ENCODE results near the gene ZNF595. TPM values are rescaled to one million over a fixed set of nuclear protein-coding genes. Genes with fewer than 3 reads are reported as not detected.
"Not testable (repeated sequence)": the region's sequence is repeated elsewhere in the genome, so short reads cannot be mapped to it uniquely, and the experiment has no call there.

ZNF595 gene
- polyA plus RNA-seq, 1 donor from 2014 or later = 15.1 TPM

DNA sequence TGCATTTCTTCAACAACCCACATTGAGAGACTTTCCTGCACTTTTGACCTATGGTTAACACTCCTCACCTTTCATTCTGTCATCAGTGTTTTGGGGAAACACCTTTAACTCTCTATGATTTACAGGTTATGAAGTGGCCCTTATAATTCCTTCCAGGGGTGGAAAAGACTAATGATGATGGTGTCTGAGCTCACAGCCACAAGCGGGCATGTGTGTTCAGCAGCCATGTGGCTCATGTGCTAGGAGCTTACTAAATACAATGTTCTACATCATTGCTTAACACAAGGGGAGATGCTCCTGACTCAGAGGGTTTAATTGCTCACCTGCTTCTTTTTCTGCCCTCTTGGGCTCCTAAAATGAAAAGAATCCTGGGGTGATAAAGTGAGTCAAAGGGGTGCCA lies 28.8 kb upstream of the ZNF595 start:
- not testable (repeated sequence) for H3K9me2 ChIP-seq (ENCODE audit: insufficient read depth, low read length); H3K27ac ChIP-seq (ENCODE audit: low read length); H3K27me3 ChIP-seq (ENCODE audit: insufficient read depth, low read depth, low read length); H3K36me3 ChIP-seq (ENCODE audit: insufficient read depth, low read length); H3K4me2 ChIP-seq (ENCODE audit: low read length); H3K9ac ChIP-seq (ENCODE audit: low read length); H3K79me2 ChIP-seq (replicated peaks; ENCODE audit: insufficient read depth, low read length); H3K9me3 ChIP-seq (ENCODE audit: low read length); H4K20me1 ChIP-seq (ENCODE audit: insufficient read depth); H3F3A ChIP-seq (ENCODE audit: insufficient read depth, low read length, poor library complexity, severe bottlenecking); H2AFZ ChIP-seq (ENCODE audit: low read depth, low read length); H3K4me3 ChIP-seq (ENCODE audit: low read length)

DNA sequence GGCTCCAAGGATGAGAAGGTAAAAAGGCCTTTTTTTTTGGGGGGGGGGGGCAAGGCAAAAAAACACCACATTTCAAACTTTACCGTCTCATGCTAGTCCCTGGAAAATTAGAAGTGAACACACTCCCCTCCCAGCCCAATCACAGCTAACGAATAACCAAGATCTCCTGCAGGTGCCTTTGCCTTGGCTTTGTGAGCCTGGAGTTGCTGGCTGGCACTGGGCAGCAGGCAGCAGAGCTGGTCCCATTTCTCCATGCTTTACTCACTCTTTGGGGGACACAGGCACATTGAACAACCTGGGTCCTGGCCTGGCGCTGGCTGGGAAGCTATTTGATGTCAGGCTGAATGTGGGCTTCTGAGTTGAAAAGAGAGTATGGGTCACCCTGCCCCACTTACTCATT lies 25.6 kb upstream of the ZNF595 start:
- not testable (repeated sequence) for H3K79me2 ChIP-seq (replicated peaks; ENCODE audit: insufficient read depth, low read length); H3K9me2 ChIP-seq (ENCODE audit: insufficient read depth, low read length); H3K4me3 ChIP-seq (ENCODE audit: low read length); H2AFZ ChIP-seq (ENCODE audit: low read depth, low read length); H4K20me1 ChIP-seq (ENCODE audit: insufficient read depth); H3F3A ChIP-seq (ENCODE audit: insufficient read depth, low read length, poor library complexity, severe bottlenecking); H3K9ac ChIP-seq (ENCODE audit: low read length); H3K27me3 ChIP-seq (ENCODE audit: insufficient read depth, low read depth, low read length); H3K4me2 ChIP-seq (ENCODE audit: low read length); H3K36me3 ChIP-seq (ENCODE audit: insufficient read depth, low read length); H3K27ac ChIP-seq (ENCODE audit: low read length); H3K9me3 ChIP-seq (ENCODE audit: low read length)

DNA sequence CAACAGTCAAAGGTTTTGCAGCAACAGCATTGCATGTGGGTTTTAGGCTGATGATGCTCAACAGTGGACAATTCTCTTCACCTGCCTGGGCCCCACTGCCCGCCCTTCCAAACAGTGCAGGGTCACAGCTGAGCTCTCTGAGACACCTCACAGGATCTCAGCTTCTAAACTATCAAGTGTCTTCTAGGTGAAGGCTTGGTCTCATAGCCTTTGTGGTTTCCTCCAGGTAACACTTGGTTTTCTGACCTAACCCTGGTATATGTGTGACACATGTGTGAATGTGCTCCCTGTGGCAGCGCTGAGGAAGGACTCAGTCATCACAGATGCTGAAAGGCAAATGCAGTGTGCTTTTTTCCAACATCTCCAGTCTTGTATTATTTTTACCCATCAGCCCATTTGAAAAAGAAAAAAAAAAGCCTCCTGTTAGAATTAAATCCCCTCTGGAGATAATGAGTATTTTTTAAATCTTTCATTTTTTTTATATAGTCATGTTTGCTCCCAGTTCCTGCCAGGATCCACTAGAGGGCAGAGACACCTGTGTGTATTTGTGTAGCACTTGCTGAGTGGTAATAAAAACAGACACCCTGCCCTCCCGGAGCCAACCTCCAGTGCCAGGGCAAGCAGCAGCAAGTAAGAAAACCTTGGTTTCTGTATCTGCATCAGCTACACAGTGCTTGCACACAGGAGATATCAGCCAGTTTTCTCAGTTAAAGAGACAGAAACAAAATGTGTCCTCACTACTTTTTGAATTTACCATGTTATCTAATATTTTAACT lies 24.2 kb upstream of the ZNF595 start:
- not testable (repeated sequence) for H2AFZ ChIP-seq (ENCODE audit: low read depth, low read length); H3K9me2 ChIP-seq (ENCODE audit: insufficient read depth, low read length); H3K9ac ChIP-seq (ENCODE audit: low read length); H3K27ac ChIP-seq (ENCODE audit: low read length); H3K27me3 ChIP-seq (ENCODE audit: insufficient read depth, low read depth, low read length); H3K4me2 ChIP-seq (ENCODE audit: low read length); H4K20me1 ChIP-seq (ENCODE audit: insufficient read depth); H3K79me2 ChIP-seq (replicated peaks; ENCODE audit: insufficient read depth, low read length); H3F3A ChIP-seq (ENCODE audit: insufficient read depth, low read length, poor library complexity, severe bottlenecking); H3K9me3 ChIP-seq (ENCODE audit: low read length); H3K4me3 ChIP-seq (ENCODE audit: low read length); H3K36me3 ChIP-seq (ENCODE audit: insufficient read depth, low read length)

DNA sequence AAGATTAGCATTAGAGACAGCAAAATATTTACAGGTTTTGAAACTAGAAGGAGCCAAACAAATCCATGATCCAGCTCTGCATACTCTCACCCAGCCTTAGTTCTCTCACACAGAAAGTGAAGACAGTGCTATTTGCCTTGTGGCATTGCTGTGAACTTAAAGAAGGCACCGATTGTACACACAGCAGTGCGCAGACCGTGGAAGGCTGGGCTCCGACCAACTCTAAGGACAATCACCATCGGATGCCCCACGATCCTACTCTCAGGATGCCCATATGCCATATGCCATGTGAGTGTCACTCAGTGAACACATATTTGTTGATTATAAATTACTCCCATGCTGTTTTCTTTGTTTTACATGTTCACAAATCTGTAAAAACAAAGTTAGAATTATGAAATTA lies 19.8 kb upstream of the ZNF595 start:
- H3K4me3 ChIP-seq (ENCODE audit: low read length); H3F3A ChIP-seq (ENCODE audit: insufficient read depth, low read length, poor library complexity, severe bottlenecking); H3K9me2 ChIP-seq (ENCODE audit: insufficient read depth, low read length); H3K4me2 ChIP-seq (ENCODE audit: low read length); H3K9me3 ChIP-seq (ENCODE audit: low read length); H2AFZ ChIP-seq (ENCODE audit: low read depth, low read length); H3K27me3 ChIP-seq (ENCODE audit: insufficient read depth, low read depth, low read length); H3K27ac ChIP-seq (ENCODE audit: low read length); H3K9ac ChIP-seq (ENCODE audit: low read length); H3K79me2 ChIP-seq (replicated peaks; ENCODE audit: insufficient read depth, low read length); H3K36me3 ChIP-seq (ENCODE audit: insufficient read depth, low read length); H4K20me1 ChIP-seq (ENCODE audit: insufficient read depth): not testable (repeated sequence)

DNA sequence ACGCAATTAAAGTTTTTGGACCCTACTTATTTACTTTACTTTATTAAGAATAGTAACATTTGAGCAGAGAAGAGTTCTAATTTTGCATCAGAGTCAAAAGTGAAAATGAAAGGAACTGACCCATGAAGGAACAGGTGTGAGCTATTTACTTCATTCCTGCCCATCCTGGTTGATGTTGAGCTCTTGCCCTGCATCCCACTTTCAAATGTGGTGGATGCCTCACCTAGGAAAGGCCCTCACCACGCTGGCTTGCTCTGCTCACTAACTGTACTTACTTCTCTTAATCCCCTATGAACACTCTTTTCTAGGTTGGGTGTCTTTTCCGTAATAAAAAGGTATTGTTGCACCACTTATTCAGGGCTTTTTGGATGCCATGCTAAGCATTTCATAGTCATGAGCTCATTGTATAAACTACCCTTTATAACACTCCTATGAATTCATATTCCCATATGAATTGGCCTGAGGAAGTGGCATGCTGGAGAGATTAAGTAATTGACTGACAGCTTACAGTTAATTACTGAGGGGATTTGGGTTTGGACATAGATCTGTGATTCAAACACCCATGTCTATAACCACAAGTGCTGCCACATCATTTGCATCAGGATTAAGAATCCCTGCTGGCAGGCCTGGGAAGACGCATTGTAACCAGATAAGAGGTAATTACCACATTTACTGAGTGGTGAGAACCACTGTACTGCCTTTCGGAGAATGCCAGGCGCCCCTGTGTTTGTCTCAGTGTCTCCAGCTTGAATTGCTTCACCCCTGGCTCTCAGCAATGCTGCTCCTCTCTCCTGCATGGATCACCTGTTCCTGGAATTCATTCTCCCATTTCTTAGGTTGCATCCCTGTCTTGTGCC lies 16.3 kb upstream of the ZNF595 start:
- not testable (repeated sequence) for H3K27me3 ChIP-seq (ENCODE audit: insufficient read depth, low read depth, low read length); H3F3A ChIP-seq (ENCODE audit: insufficient read depth, low read length, poor library complexity, severe bottlenecking); H3K79me2 ChIP-seq (replicated peaks; ENCODE audit: insufficient read depth, low read length); H3K4me2 ChIP-seq (ENCODE audit: low read length); H2AFZ ChIP-seq (ENCODE audit: low read depth, low read length); H4K20me1 ChIP-seq (ENCODE audit: insufficient read depth); H3K4me3 ChIP-seq (ENCODE audit: low read length); H3K9me3 ChIP-seq (ENCODE audit: low read length); H3K27ac ChIP-seq (ENCODE audit: low read length); H3K9me2 ChIP-seq (ENCODE audit: insufficient read depth, low read length); H3K36me3 ChIP-seq (ENCODE audit: insufficient read depth, low read length); H3K9ac ChIP-seq (ENCODE audit: low read length)

DNA sequence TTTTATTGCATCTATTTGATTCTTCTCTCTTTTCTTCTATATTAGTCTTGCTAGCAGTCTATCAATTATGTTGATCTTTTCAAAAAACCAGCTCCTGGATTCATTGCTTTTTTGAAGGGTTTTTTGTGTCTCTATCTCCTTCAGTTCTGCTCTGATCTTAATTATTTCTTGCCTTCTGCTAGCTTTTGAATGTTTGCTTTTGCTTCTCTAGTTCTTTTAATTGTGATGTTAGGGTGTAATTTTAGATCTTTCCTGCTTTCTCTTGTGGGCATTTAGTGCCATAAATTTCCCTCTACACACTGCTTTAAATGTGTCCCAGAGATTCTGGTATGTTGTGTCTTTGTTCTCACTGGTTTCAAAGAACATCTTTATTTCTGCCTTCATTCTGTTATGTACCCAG lies 14.9 kb upstream of the ZNF595 start:
- not testable (repeated sequence) for H3F3A ChIP-seq (ENCODE audit: insufficient read depth, low read length, poor library complexity, severe bottlenecking); H3K27me3 ChIP-seq (ENCODE audit: insufficient read depth, low read depth, low read length); H3K4me2 ChIP-seq (ENCODE audit: low read length); H3K9ac ChIP-seq (ENCODE audit: low read length); H3K36me3 ChIP-seq (ENCODE audit: insufficient read depth, low read length); H4K20me1 ChIP-seq (ENCODE audit: insufficient read depth); H3K4me3 ChIP-seq (ENCODE audit: low read length); H3K79me2 ChIP-seq (replicated peaks; ENCODE audit: insufficient read depth, low read length); H3K27ac ChIP-seq (ENCODE audit: low read length); H3K9me2 ChIP-seq (ENCODE audit: insufficient read depth, low read length); H3K9me3 ChIP-seq (ENCODE audit: low read length); H2AFZ ChIP-seq (ENCODE audit: low read depth, low read length)

DNA sequence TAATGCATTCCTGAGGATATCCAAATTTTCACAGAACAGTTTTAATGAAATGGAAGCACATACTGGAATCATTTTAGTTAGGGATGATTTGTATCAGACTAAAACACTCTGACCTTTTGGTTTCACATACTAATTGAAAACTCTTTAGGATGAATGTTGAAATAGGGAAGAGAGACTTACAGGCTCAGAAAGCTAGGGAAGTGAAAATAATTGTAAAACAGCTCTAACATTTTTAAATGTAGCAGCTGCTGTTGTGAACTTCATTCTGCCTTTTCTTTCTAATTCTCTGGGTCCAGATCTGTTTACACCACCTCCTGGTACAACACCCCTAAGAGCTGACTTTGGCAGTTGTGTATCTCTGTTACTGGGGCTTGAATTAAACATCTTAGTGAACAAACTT lies 9.7 kb upstream of the ZNF595 start:
- not testable (repeated sequence) for H3K27ac ChIP-seq (ENCODE audit: low read length); H3F3A ChIP-seq (ENCODE audit: insufficient read depth, low read length, poor library complexity, severe bottlenecking); H3K9me2 ChIP-seq (ENCODE audit: insufficient read depth, low read length); H3K36me3 ChIP-seq (ENCODE audit: insufficient read depth, low read length); H3K79me2 ChIP-seq (replicated peaks; ENCODE audit: insufficient read depth, low read length); H4K20me1 ChIP-seq (ENCODE audit: insufficient read depth); H3K9me3 ChIP-seq (ENCODE audit: low read length); H2AFZ ChIP-seq (ENCODE audit: low read depth, low read length); H3K4me2 ChIP-seq (ENCODE audit: low read length); H3K9ac ChIP-seq (ENCODE audit: low read length); H3K4me3 ChIP-seq (ENCODE audit: low read length); H3K27me3 ChIP-seq (ENCODE audit: insufficient read depth, low read depth, low read length)

DNA sequence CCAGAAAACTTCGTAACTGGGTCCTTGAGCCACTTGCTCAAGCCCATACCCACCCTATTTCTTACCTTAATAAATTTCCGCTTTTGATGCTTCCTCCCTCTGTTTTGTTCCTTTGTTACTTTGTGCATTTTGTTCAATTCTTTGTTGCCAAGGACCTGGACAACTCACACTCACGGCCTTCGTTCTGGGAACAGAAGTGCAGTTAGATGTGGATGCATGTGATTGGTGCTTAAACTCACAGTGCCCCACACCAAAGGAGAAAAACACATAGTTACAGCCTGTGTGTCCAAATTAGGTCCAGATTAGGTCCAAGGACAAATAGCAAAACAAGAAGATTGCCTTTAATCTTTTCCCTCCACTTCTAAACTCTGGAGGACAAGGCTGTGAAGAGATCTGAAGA lies 1.9 kb upstream of the ZNF595 start:
- not testable (repeated sequence) for H3K9me3 ChIP-seq (ENCODE audit: low read length); H3K27me3 ChIP-seq (ENCODE audit: insufficient read depth, low read depth, low read length); H3K79me2 ChIP-seq (replicated peaks; ENCODE audit: insufficient read depth, low read length); H3K27ac ChIP-seq (ENCODE audit: low read length); H3K9ac ChIP-seq (ENCODE audit: low read length); H2AFZ ChIP-seq (ENCODE audit: low read depth, low read length); H3K36me3 ChIP-seq (ENCODE audit: insufficient read depth, low read length); H3F3A ChIP-seq (ENCODE audit: insufficient read depth, low read length, poor library complexity, severe bottlenecking); H3K4me3 ChIP-seq (ENCODE audit: low read length); H4K20me1 ChIP-seq (ENCODE audit: insufficient read depth); H3K9me2 ChIP-seq (ENCODE audit: insufficient read depth, low read length); H3K4me2 ChIP-seq (ENCODE audit: low read length)
